GM12878 (cell line): ENCODE results near the gene ABCB8. TPM values are rescaled to one million over a fixed set of nuclear protein-coding genes. Genes with fewer than 3 reads are reported as not detected.

Experiments used
- ATAC-seq: fragments of 200-7000 bp; cut with Tn5 transposase; 3 replicates; pipeline ENCODE4 v1.9.1; 2020; ENCODE audit warnings: mild to moderate bottlenecking, moderate library complexity
- BruUV-seq: library from RNA; stranded (reverse); fragments of 400-500 nt; replicated peaks from 2 replicates; lab custom pipeline; 2021; lab: Mats Ljungman, UMichigan
- CTCF ChIA-PET: fragments of 300-600 bp; sonication (Branson Sonifier 250); formaldehyde crosslinking; extraction: SDS; loops from one replicate; lab custom pipeline; 2021; ENCODE audit warnings: inconsistent platforms; lab: Yijun Ruan, JAX
- POLR2A ChIA-PET: fragments of 350-600 bp; formaldehyde crosslinking; extraction: SDS; loops from one replicate; lab custom pipeline; 2021; ENCODE audit warnings: inconsistent platforms; lab: Charles Lee
- RAD21 ChIA-PET: fragments of 300-600 bp; sonication (Branson Sonifier 250); formaldehyde crosslinking; loops from one replicate; lab custom pipeline; 2023; ENCODE audit warnings: antibody characterized with exemption; ENCODE audit not compliant: unreplicated experiment; lab: Charles Lee
- SMC1A ChIA-PET: fragments of 300-600 bp; sonication (Branson Sonifier 250); formaldehyde crosslinking; loops from one replicate; lab custom pipeline; 2023; ENCODE audit not compliant: unreplicated experiment, uncharacterized antibody; lab: Charles Lee
- DNase-seq: peaks from one replicate; pipeline ENCODE4 v3.0.0-alpha.2; 2011; ENCODE audit warnings: low read depth, low spot score
- FAIRE-seq: peaks from 3 replicates; lab custom pipeline; 2011; peaks lifted over from hg19 to GRCh38; lab: Jason Lieb, UNC
- H2AFZ ChIP-seq: 2 replicates; pipeline ENCODE4 v1.6.0; 2011; ENCODE audit warnings: low read depth, low read length, control low read depth; ENCODE audit not compliant: control insufficient read depth
- H3K27ac ChIP-seq: 2 replicates; pipeline ENCODE4 v1.5.1; 2011; ENCODE audit warnings: control low read depth; ENCODE audit not compliant: control insufficient read depth, insufficient read depth
- H3K27me3 ChIP-seq, 2 experiments: replicated peaks in 1 of 2; 2 replicates each; pipeline versions ENCODE4 v1.6.0 to v1.6.1; 2011; ENCODE audit warnings: low read length in 1 of 2; ENCODE audit not compliant: control insufficient read depth in 2 of 2, insufficient read depth in 2 of 2
- H3K36me3 ChIP-seq, 2 experiments: 2 replicates each; pipeline ENCODE4 v1.5.1; 2011; ENCODE audit warnings: low read length in 1 of 2; ENCODE audit not compliant: control insufficient read depth in 2 of 2, insufficient read depth in 2 of 2
- H3K4me1 ChIP-seq: 2 replicates; pipeline ENCODE4 v1.6.1; 2011; ENCODE audit warnings: mild to moderate bottlenecking, low read length, moderate library complexity, mixed read lengths; ENCODE audit not compliant: control insufficient read depth, insufficient read depth
- H3K4me2 ChIP-seq: 2 replicates; pipeline ENCODE4 v1.6.0; 2011; ENCODE audit warnings: control low read depth; ENCODE audit not compliant: control insufficient read depth, insufficient read depth
- H3K4me3 ChIP-seq: fragments of 200-600 bp; sonication (generic); 2 replicates; pipeline ENCODE4 v1.5.1; 2016
- H3K79me2 ChIP-seq: 2 replicates; pipeline ENCODE4 v1.6.0; 2011; ENCODE audit warnings: low read length; ENCODE audit not compliant: control insufficient read depth, insufficient read depth
- H3K9ac ChIP-seq: 2 replicates; pipeline ENCODE4 v1.8.0; 2011; ENCODE audit warnings: low read length, control low read depth, mixed read lengths; ENCODE audit not compliant: control insufficient read depth, insufficient read depth
- H3K9me3 ChIP-seq: replicated peaks from 3 replicates; pipeline ENCODE4 v1.5.1; 2011; ENCODE audit warnings: mild to moderate bottlenecking, low read length; ENCODE audit not compliant: control insufficient read depth, insufficient read depth
- H4K20me1 ChIP-seq: 2 replicates; pipeline ENCODE4 v1.6.0; 2011; ENCODE audit not compliant: control insufficient read depth, insufficient read depth
- ASH2L ChIP-seq: fragments of 300-600, 200-600 bp; sonication (generic); IDR thresholded peaks from 2 replicates; pipeline ENCODE4 v1.6.1; 2017; ENCODE audit warnings: low read depth, mild to moderate bottlenecking, borderline replicate concordance
- DPF2 ChIP-seq: fragments of 450-650 bp; IDR thresholded peaks from 2 replicates; pipeline ENCODE4 v1.6.1; 2017; ENCODE audit warnings: mild to moderate bottlenecking
- POU2F2 ChIP-seq: IDR thresholded peaks from 3 replicates; pipeline ENCODE4 v1.6.1; 2011; ENCODE audit warnings: low read depth, mild to moderate bottlenecking, low read length, borderline replicate concordance
- RFX5 ChIP-seq: IDR thresholded peaks from 2 replicates; pipeline ENCODE4 v1.6.1; 2011; ENCODE audit warnings: low read depth, low read length, improper control_type of control experiment
- WGBS: methylation state at CpG from one replicate; pipeline ENCODE4 v1.1.6; 2016; ENCODE audit warnings: low lambda C conversion rate; ENCODE audit not compliant: insufficient replicate concordance, insufficient coverage; ENCODE audit errors: missing lambda C conversion rate; 5-methylcytosine and 5-hydroxymethylcytosine counted together
- in situ Hi-C: fragments of 300-500 bp; cut with MboI; formaldehyde crosslinking; loops from 9 replicates; pipeline ENCODE4 v1.14.3; 2018; ENCODE audit warnings: mixed read lengths
- intact Hi-C: fragments of 100-400 bp; cut with micrococcal nuclease; formaldehyde crosslinking; loops from one replicate; pipeline ENCODE4 v1.14.2; 2022; ENCODE audit not compliant: unreplicated experiment
- polyA plus RNA-seq, 11 experiments: library from polyadenylated mRNA; depleted of rRNA in 4 of 11; unstranded in 6 of 11; stranded (reverse) in 5 of 11; fragments of >200 nt; fragmentation: Nextera tagmentation in 4 of 11; fragmentation: Illumina TruSeq in 1 of 11; extraction: Ambion mirVana in 4 of 11; extraction: Trizol in 1 of 11; gene quantifications; 1 replicate in 1 of 11; 2 replicates in 10 of 11; pipeline versions ENCODE4 v1.2.1 to v1.2.3, GENCODE V29; 2011 to 2016; ENCODE audit warnings: inconsistent platforms in 2 of 11, missing spikeins in 2 of 11, low read depth in 1 of 11
- total RNA-seq, 4 experiments: library from RNA; depleted of rRNA in 3 of 4; stranded (reverse); fragments of >200 nt in 3 of 4; fragmentation: Illumina TruSeq in 1 of 4; extraction: Trizol in 1 of 4; gene quantifications; 2 replicates each; pipeline versions ENCODE4 v1.2.1 to v1.2.3, GENCODE V29; 2013 to 2021
- TF ChIP-seq, protein P1 (sequence below): fragments of 450-650 bp; IDR thresholded peaks from 2 replicates; pipeline ENCODE4 v1.6.1; 2016; ENCODE audit warnings: mild to moderate bottlenecking, moderate library complexity, borderline replicate concordance
- TF ChIP-seq, protein P2 (sequence below): fragments of 450-650 bp; formaldehyde crosslinking; IDR thresholded peaks from 2 replicates; pipeline ENCODE4 v1.5.0; 2022; ENCODE audit warnings: mild to moderate bottlenecking, missing genetic modification characterization
- TF ChIP-seq, protein P3 (sequence below): fragments of 150-350 bp; IDR thresholded peaks from 2 replicates; pipeline ENCODE4 v1.6.1; 2014; ENCODE audit warnings: mild to moderate bottlenecking, low read depth, low read length
- TF ChIP-seq, protein P4 (sequence below): fragments of 450-650 bp; IDR thresholded peaks from 2 replicates; pipeline ENCODE4 v1.6.1; 2017; ENCODE audit warnings: mild to moderate bottlenecking, low read depth, inconsistent platforms; ENCODE audit not compliant: poor library complexity, severe bottlenecking
- TF ChIP-seq, protein P5 (sequence below): IDR thresholded peaks from 2 replicates; pipeline ENCODE4 v1.6.1; 2011; ENCODE audit warnings: low read depth, low read length, improper control_type of control experiment, borderline replicate concordance

ABCB8 gene
- total and polyA plus RNA-seq, 10 of the 15 experiments (the other 5 are each of a cell fraction or from before 2014, with no cell fraction given): 0.77 to 34.8 (median 18.9) TPM

DNA sequence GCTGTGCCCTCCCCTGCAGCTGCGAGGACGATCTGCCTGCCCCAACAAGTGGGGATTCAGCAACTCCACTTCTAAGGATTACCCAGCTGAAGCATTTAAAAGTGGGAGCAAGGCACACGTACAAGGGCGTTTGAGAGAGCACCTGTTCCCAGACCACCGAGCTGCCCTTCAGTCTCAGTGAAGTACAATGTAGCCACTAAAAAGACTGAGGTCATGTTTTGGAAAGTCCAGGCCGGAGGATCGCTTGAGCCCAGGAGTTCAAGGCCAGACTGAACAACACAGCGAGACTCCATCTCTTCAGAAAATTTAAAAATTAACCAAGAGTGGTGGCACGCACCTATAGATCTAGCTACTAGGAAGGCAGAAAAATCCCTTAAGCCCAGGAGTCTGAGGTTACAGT, 22.7 kb upstream of the ABCB8 start:
- Histone ChIP-seq H3K27ac (no peak overlapping the region), H3K4me2 (no peak overlapping the region), H3K27me3 (no peaks in the 10 kb centered on the region), H3K4me3 (no peak overlapping the region), H3K9ac (no peak overlapping the region), H3K9me3 (no peaks in the 10 kb centered on the region), H3K79me2 (no peaks in the 10 kb centered on the region), H3K4me1 (no peaks in the 10 kb centered on the region), H4K20me1 (no peaks in the 10 kb centered on the region), H3K36me3 (no peaks in the 10 kb centered on the region), H2AFZ (no peak overlapping the region)
- ChIA-PET POLR2A (no interaction called here), CTCF (interaction anchor here (1.0 to 1.2 kb wide), 2 partner anchors 13 to 118 kb away, joined by 3 to 5 read pairs; no protein-coding TSS in a partner anchor), SMC1A (no interaction called here), RAD21 (interaction anchor here (0.8 kb wide), 1 partner anchor 43 kb away, joined by 3 read pairs; no protein-coding TSS in a partner anchor)
- BruUV-seq: no TSS peak
- in situ Hi-C loops (no loop called here), intact Hi-C loops (no loop called here)
- FAIRE-seq: no peak
- 41% methylated on average over 9 of the region's 9 CpGs for WGBS
- ATAC-seq: no peak
- no peak for DNase-seq
- TF ChIP-seq, protein P1, sequence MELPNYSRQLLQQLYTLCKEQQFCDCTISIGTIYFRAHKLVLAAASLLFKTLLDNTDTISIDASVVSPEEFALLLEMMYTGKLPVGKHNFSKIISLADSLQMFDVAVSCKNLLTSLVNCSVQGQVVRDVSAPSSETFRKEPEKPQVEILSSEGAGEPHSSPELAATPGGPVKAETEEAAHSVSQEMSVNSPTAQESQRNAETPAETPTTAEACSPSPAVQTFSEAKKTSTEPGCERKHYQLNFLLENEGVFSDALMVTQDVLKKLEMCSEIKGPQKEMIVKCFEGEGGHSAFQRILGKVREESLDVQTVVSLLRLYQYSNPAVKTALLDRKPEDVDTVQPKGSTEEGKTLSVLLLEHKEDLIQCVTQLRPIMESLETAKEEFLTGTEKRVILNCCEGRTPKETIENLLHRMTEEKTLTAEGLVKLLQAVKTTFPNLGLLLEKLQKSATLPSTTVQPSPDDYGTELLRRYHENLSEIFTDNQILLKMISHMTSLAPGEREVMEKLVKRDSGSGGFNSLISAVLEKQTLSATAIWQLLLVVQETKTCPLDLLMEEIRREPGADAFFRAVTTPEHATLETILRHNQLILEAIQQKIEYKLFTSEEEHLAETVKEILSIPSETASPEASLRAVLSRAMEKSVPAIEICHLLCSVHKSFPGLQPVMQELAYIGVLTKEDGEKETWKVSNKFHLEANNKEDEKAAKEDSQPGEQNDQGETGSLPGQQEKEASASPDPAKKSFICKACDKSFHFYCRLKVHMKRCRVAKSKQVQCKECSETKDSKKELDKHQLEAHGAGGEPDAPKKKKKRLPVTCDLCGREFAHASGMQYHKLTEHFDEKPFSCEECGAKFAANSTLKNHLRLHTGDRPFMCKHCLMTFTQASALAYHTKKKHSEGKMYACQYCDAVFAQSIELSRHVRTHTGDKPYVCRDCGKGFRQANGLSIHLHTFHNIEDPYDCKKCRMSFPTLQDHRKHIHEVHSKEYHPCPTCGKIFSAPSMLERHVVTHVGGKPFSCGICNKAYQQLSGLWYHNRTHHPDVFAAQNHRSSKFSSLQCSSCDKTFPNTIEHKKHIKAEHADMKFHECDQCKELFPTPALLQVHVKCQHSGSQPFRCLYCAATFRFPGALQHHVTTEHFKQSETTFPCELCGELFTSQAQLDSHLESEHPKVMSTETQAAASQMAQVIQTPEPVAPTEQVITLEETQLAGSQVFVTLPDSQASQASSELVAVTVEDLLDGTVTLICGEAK: no peak
- TF ChIP-seq, protein P2, sequence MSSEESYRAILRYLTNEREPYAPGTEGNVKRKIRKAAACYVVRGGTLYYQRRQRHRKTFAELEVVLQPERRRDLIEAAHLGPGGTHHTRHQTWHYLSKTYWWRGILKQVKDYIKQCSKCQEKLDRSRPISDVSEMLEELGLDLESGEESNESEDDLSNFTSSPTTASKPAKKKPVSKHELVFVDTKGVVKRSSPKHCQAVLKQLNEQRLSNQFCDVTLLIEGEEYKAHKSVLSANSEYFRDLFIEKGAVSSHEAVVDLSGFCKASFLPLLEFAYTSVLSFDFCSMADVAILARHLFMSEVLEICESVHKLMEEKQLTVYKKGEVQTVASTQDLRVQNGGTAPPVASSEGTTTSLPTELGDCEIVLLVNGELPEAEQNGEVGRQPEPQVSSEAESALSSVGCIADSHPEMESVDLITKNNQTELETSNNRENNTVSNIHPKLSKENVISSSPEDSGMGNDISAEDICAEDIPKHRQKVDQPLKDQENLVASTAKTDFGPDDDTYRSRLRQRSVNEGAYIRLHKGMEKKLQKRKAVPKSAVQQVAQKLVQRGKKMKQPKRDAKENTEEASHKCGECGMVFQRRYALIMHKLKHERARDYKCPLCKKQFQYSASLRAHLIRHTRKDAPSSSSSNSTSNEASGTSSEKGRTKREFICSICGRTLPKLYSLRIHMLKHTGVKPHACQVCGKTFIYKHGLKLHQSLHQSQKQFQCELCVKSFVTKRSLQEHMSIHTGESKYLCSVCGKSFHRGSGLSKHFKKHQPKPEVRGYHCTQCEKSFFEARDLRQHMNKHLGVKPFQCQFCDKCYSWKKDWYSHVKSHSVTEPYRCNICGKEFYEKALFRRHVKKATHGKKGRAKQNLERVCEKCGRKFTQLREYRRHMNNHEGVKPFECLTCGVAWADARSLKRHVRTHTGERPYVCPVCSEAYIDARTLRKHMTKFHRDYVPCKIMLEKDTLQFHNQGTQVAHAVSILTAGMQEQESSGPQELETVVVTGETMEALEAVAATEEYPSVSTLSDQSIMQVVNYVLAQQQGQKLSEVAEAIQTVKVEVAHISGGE (CRISPR knock-in tag): no peak
- TF ChIP-seq DPF2 (no peak), POU2F2 (no peak), ASH2L (no peak), RFX5 (no peak)
- TF ChIP-seq, protein P3, sequence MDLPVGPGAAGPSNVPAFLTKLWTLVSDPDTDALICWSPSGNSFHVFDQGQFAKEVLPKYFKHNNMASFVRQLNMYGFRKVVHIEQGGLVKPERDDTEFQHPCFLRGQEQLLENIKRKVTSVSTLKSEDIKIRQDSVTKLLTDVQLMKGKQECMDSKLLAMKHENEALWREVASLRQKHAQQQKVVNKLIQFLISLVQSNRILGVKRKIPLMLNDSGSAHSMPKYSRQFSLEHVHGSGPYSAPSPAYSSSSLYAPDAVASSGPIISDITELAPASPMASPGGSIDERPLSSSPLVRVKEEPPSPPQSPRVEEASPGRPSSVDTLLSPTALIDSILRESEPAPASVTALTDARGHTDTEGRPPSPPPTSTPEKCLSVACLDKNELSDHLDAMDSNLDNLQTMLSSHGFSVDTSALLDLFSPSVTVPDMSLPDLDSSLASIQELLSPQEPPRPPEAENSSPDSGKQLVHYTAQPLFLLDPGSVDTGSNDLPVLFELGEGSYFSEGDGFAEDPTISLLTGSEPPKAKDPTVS: no peak
- TF ChIP-seq, protein P4, sequence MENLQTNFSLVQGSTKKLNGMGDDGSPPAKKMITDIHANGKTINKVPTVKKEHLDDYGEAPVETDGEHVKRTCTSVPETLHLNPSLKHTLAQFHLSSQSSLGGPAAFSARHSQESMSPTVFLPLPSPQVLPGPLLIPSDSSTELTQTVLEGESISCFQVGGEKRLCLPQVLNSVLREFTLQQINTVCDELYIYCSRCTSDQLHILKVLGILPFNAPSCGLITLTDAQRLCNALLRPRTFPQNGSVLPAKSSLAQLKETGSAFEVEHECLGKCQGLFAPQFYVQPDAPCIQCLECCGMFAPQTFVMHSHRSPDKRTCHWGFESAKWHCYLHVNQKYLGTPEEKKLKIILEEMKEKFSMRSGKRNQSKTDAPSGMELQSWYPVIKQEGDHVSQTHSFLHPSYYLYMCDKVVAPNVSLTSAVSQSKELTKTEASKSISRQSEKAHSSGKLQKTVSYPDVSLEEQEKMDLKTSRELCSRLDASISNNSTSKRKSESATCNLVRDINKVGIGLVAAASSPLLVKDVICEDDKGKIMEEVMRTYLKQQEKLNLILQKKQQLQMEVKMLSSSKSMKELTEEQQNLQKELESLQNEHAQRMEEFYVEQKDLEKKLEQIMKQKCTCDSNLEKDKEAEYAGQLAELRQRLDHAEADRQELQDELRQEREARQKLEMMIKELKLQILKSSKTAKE: no peak
- TF ChIP-seq, protein P5, sequence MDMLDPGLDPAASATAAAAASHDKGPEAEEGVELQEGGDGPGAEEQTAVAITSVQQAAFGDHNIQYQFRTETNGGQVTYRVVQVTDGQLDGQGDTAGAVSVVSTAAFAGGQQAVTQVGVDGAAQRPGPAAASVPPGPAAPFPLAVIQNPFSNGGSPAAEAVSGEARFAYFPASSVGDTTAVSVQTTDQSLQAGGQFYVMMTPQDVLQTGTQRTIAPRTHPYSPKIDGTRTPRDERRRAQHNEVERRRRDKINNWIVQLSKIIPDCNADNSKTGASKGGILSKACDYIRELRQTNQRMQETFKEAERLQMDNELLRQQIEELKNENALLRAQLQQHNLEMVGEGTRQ: no peak
